Retinal pigment epithelial cell (primary cell): Measurements from ENCODE around the gene RASA4B.

ENCODE experiments used
- DNase-seq: peaks from one replicate; pipeline ENCODE4 v3.0.0-alpha.2; 2010; ENCODE audit warnings: low read depth
- H3K4me3 ChIP-seq: 2 replicates; pipeline ENCODE4 v1.5.1; 2011; ENCODE audit warnings: mild to moderate bottlenecking, low read length, control low read depth, moderate library complexity
- TF ChIP-seq, protein P1 (sequence below): conservative IDR thresholded peaks from 2 replicates; pipeline ENCODE4 v1.5.1; 2011; ENCODE audit warnings: low read depth, low read length, control low read depth, inconsistent platforms

RASA4B gene

DNA sequence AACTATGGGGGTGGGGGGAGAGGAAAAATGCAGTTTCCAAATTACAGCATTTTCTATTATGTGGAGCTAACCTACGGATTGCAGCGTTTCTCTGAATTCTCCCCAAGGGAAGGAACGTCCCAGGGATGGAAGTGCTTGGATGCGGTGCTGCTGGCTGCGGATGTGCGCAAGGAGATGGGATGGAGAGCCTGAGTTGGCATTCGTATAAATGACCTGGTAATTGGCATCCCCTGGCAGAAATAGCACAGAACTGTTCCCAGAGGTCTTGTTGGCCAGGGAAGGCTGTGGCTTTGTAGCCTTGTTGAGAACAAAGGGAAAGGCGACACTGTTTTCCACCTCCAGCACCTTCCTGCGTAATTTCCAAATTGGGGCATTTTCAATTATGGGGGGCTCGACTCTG is 81.5 kb downstream of the RASA4B start:
- DNase-seq, result no peak
- H3K4me3 ChIP-seq, result no peak overlapping the region
- TF ChIP-seq, protein P1, sequence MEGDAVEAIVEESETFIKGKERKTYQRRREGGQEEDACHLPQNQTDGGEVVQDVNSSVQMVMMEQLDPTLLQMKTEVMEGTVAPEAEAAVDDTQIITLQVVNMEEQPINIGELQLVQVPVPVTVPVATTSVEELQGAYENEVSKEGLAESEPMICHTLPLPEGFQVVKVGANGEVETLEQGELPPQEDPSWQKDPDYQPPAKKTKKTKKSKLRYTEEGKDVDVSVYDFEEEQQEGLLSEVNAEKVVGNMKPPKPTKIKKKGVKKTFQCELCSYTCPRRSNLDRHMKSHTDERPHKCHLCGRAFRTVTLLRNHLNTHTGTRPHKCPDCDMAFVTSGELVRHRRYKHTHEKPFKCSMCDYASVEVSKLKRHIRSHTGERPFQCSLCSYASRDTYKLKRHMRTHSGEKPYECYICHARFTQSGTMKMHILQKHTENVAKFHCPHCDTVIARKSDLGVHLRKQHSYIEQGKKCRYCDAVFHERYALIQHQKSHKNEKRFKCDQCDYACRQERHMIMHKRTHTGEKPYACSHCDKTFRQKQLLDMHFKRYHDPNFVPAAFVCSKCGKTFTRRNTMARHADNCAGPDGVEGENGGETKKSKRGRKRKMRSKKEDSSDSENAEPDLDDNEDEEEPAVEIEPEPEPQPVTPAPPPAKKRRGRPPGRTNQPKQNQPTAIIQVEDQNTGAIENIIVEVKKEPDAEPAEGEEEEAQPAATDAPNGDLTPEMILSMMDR, result no peak

DNA sequence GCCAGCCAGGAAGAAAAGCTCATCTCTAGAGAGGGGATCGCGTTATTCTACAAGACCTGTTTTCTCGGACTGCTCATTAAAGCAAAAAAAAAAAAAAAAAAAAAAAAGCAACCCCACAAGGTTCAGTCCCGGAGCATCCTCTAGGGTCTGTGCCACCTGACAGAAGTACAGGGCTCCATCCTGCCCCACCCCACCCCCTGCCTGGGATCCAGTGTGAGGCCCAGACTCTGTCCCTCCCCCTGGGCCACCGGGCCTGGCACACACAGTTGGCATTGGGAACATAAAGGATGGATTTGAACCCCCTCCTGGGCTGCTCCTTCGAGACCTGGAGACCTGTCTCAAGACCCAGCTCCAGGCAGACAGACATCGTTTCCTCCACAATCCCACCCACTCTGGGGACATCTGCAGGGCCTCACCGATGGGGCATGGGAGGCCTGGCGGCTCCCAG is 83.5 kb downstream of the RASA4B start:
- no peak for DNase-seq
- TF ChIP-seq, protein P1, result no peak
- H3K4me3 ChIP-seq, result peak overlapping the region; percentile 69

DNA sequence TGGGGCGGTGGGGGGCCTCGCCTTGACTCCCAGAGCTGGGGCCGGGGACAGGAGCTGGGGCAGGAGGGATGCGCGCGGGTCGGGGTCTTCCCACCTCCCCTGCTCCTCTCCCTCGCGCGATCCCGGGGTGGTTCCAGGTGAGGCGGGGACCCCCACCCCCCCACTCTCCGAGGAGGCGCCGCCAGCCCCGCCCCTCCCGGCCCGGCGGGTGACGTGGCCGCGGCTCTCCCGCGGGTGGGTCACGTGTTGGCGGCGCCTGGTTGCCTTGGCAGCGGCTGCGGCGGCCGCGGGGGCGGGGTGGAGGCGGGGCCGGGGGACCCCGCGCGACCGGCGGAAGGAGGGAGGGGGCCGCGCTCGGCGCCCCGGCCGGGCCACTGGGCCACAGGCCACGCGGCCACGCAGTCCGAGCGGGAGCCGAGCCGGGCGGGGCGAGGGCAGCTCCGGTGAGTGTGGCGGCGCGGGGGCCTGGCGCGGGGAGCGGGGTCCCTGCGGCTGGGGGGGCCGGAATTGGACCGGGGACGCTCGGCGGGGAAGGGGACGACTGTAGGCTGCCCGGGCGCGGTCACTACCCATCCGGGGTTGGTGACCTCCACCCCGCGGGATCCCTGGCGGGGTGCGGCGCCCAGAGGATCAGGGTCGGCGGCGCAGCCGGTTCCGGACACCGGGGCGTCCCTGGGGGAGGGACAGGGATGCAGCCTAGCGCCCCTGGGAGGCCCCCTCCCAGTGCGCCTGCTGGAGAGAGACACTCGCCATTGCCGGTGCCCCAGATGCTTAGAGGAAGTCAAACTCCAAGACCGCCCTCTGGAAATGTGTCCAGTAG is 84.1 kb downstream of the RASA4B start, which contains the start of gene ORAI2:
TSS of gene ORAI2 (plus strand) at position 357 of the 820 bp plus-strand sequence. CDS start 5,382 bp downstream, outside the sequence.
- peak within 1 kb of the TSS; percentile 69 for H3K4me3 ChIP-seq
- no peak for DNase-seq
- TF ChIP-seq, protein P1, result no peak
